GM12878 (cell line): ENCODE data around the gene GIT1. TPM values are rescaled to one million over a fixed set of nuclear protein-coding genes. Genes with fewer than 3 reads are reported as not detected.

Source experiments
- ATAC-seq: fragments of 200-7000 bp; cut with Tn5 transposase; 3 replicates; pipeline ENCODE4 v1.9.1; 2020; ENCODE audit warnings: mild to moderate bottlenecking, moderate library complexity
- BruUV-seq: library from RNA; stranded (reverse); fragments of 400-500 nt; replicated peaks from 2 replicates; lab custom pipeline; 2021; lab: Mats Ljungman, UMichigan
- CTCF ChIA-PET: fragments of 300-600 bp; sonication (Branson Sonifier 250); formaldehyde crosslinking; extraction: SDS; loops from one replicate; lab custom pipeline; 2021; ENCODE audit warnings: inconsistent platforms; lab: Yijun Ruan, JAX
- POLR2A ChIA-PET: fragments of 350-600 bp; formaldehyde crosslinking; extraction: SDS; loops from one replicate; lab custom pipeline; 2021; ENCODE audit warnings: inconsistent platforms; lab: Charles Lee
- RAD21 ChIA-PET: fragments of 300-600 bp; sonication (Branson Sonifier 250); formaldehyde crosslinking; loops from one replicate; lab custom pipeline; 2023; ENCODE audit warnings: antibody characterized with exemption; ENCODE audit not compliant: unreplicated experiment; lab: Charles Lee
- SMC1A ChIA-PET: fragments of 300-600 bp; sonication (Branson Sonifier 250); formaldehyde crosslinking; loops from one replicate; lab custom pipeline; 2023; ENCODE audit not compliant: unreplicated experiment, uncharacterized antibody; lab: Charles Lee
- DNase-seq: peaks from one replicate; pipeline ENCODE4 v3.0.0-alpha.2; 2011; ENCODE audit warnings: low read depth, low spot score
- FAIRE-seq: peaks from 3 replicates; lab custom pipeline; 2011; peaks lifted over from hg19 to GRCh38; lab: Jason Lieb, UNC
- H2AFZ ChIP-seq: 2 replicates; pipeline ENCODE4 v1.6.0; 2011; ENCODE audit warnings: low read depth, low read length, control low read depth; ENCODE audit not compliant: control insufficient read depth
- H3K27ac ChIP-seq: 2 replicates; pipeline ENCODE4 v1.5.1; 2011; ENCODE audit warnings: control low read depth; ENCODE audit not compliant: control insufficient read depth, insufficient read depth
- H3K27me3 ChIP-seq, 2 experiments: replicated peaks in 1 of 2; 2 replicates each; pipeline versions ENCODE4 v1.6.0 to v1.6.1; 2011; ENCODE audit warnings: low read length in 1 of 2; ENCODE audit not compliant: control insufficient read depth in 2 of 2, insufficient read depth in 2 of 2
- H3K36me3 ChIP-seq, 2 experiments: 2 replicates each; pipeline ENCODE4 v1.5.1; 2011; ENCODE audit warnings: low read length in 1 of 2; ENCODE audit not compliant: control insufficient read depth in 2 of 2, insufficient read depth in 2 of 2
- H3K4me1 ChIP-seq: 2 replicates; pipeline ENCODE4 v1.6.1; 2011; ENCODE audit warnings: mild to moderate bottlenecking, low read length, moderate library complexity, mixed read lengths; ENCODE audit not compliant: control insufficient read depth, insufficient read depth
- H3K4me2 ChIP-seq: 2 replicates; pipeline ENCODE4 v1.6.0; 2011; ENCODE audit warnings: control low read depth; ENCODE audit not compliant: control insufficient read depth, insufficient read depth
- H3K4me3 ChIP-seq: fragments of 200-600 bp; sonication (generic); 2 replicates; pipeline ENCODE4 v1.5.1; 2016
- H3K79me2 ChIP-seq: 2 replicates; pipeline ENCODE4 v1.6.0; 2011; ENCODE audit warnings: low read length; ENCODE audit not compliant: control insufficient read depth, insufficient read depth
- H3K9ac ChIP-seq: 2 replicates; pipeline ENCODE4 v1.8.0; 2011; ENCODE audit warnings: low read length, control low read depth, mixed read lengths; ENCODE audit not compliant: control insufficient read depth, insufficient read depth
- H3K9me3 ChIP-seq: replicated peaks from 3 replicates; pipeline ENCODE4 v1.5.1; 2011; ENCODE audit warnings: mild to moderate bottlenecking, low read length; ENCODE audit not compliant: control insufficient read depth, insufficient read depth
- H4K20me1 ChIP-seq: 2 replicates; pipeline ENCODE4 v1.6.0; 2011; ENCODE audit not compliant: control insufficient read depth, insufficient read depth
- BCL11A ChIP-seq: IDR thresholded peaks from 2 replicates; pipeline ENCODE4 v1.6.1; 2011; ENCODE audit warnings: low read depth, low read length
- BCLAF1 ChIP-seq: fragments of 450-650 bp; IDR thresholded peaks from 2 replicates; pipeline ENCODE4 v1.6.1; 2017; ENCODE audit warnings: antibody characterized with exemption, mild to moderate bottlenecking, moderate library complexity
- CBFB ChIP-seq: IDR thresholded peaks from 2 replicates; pipeline ENCODE4 v1.6.1; 2016; ENCODE audit warnings: antibody characterized with exemption, low read depth
- CHD4 ChIP-seq: fragments of 200-600 bp; sonication (generic); IDR thresholded peaks from 2 replicates; pipeline ENCODE4 v1.6.1; 2016; ENCODE audit warnings: mild to moderate bottlenecking
- EED ChIP-seq: sonication (generic); IDR thresholded peaks from 2 replicates; pipeline ENCODE4 v1.6.1; 2016; ENCODE audit warnings: antibody characterized with exemption, low read depth
- ELK1 ChIP-seq: IDR thresholded peaks from 2 replicates; pipeline ENCODE4 v1.6.1; 2012; ENCODE audit warnings: low read depth, low read length, improper control_type of control experiment
- IRF5 ChIP-seq: fragments of 450-650 bp; IDR thresholded peaks from 2 replicates; pipeline ENCODE4 v1.6.1; 2017; ENCODE audit warnings: borderline replicate concordance
- MTA2 ChIP-seq: fragments of 450-650 bp; IDR thresholded peaks from 2 replicates; pipeline ENCODE4 v1.6.1; 2016; ENCODE audit warnings: low read depth, mild to moderate bottlenecking, moderate library complexity
- NFYB ChIP-seq: IDR thresholded peaks from 2 replicates; pipeline ENCODE4 v1.6.1; 2011; ENCODE audit warnings: low read depth, mild to moderate bottlenecking, low read length, improper control_type of control experiment, moderate library complexity; ENCODE audit not compliant: insufficient read depth
- POU2F2 ChIP-seq: IDR thresholded peaks from 3 replicates; pipeline ENCODE4 v1.6.1; 2011; ENCODE audit warnings: low read depth, mild to moderate bottlenecking, low read length, borderline replicate concordance
- RELA ChIP-seq: fragments of 450-650 bp; IDR thresholded peaks from 2 replicates; pipeline ENCODE4 v1.8.0; 2014; ENCODE audit warnings: borderline replicate concordance; ENCODE audit not compliant: partially characterized antibody
- RUNX3 ChIP-seq: IDR thresholded peaks from 2 replicates; pipeline ENCODE4 v1.6.1; 2012; ENCODE audit warnings: low read length, inconsistent platforms
- SPI1 ChIP-seq: IDR thresholded peaks from 2 replicates; pipeline ENCODE4 v1.6.1; 2011; ENCODE audit warnings: low read depth, mild to moderate bottlenecking, low read length, moderate library complexity, borderline replicate concordance; ENCODE audit not compliant: insufficient read depth
- STAT1 ChIP-seq: fragments of 450-650 bp; conservative IDR thresholded peaks from 2 replicates; pipeline ENCODE4 v1.6.1; 2014; ENCODE audit warnings: antibody characterized with exemption, mild to moderate bottlenecking
- TARDBP ChIP-seq: IDR thresholded peaks from 2 replicates; pipeline ENCODE4 v1.6.1; 2016; ENCODE audit warnings: borderline replicate concordance
- ZBTB33 ChIP-seq: fragments of 450-650 bp; IDR thresholded peaks from 2 replicates; pipeline ENCODE4 v1.6.1; 2017; ENCODE audit warnings: mild to moderate bottlenecking
- WGBS: methylation state at CpG from one replicate; pipeline ENCODE4 v1.1.6; 2016; ENCODE audit warnings: low lambda C conversion rate; ENCODE audit not compliant: insufficient replicate concordance, insufficient coverage; ENCODE audit errors: missing lambda C conversion rate; 5-methylcytosine and 5-hydroxymethylcytosine counted together
- in situ Hi-C: fragments of 300-500 bp; cut with MboI; formaldehyde crosslinking; loops from 9 replicates; pipeline ENCODE4 v1.14.3; 2018; ENCODE audit warnings: mixed read lengths
- intact Hi-C: fragments of 100-400 bp; cut with micrococcal nuclease; formaldehyde crosslinking; loops from one replicate; pipeline ENCODE4 v1.14.2; 2022; ENCODE audit not compliant: unreplicated experiment
- polyA plus RNA-seq, 11 experiments: library from polyadenylated mRNA; depleted of rRNA in 4 of 11; unstranded in 6 of 11; stranded (reverse) in 5 of 11; fragments of >200 nt; fragmentation: Nextera tagmentation in 4 of 11; fragmentation: Illumina TruSeq in 1 of 11; extraction: Ambion mirVana in 4 of 11; extraction: Trizol in 1 of 11; gene quantifications; 1 replicate in 1 of 11; 2 replicates in 10 of 11; pipeline versions ENCODE4 v1.2.1 to v1.2.3, GENCODE V29; 2011 to 2016; ENCODE audit warnings: inconsistent platforms in 2 of 11, missing spikeins in 2 of 11, low read depth in 1 of 11
- total RNA-seq, 4 experiments: library from RNA; depleted of rRNA in 3 of 4; stranded (reverse); fragments of >200 nt in 3 of 4; fragmentation: Illumina TruSeq in 1 of 4; extraction: Trizol in 1 of 4; gene quantifications; 2 replicates each; pipeline versions ENCODE4 v1.2.1 to v1.2.3, GENCODE V29; 2013 to 2021

Gene GIT1
- total and polyA plus RNA-seq, 10 of the 15 experiments (the other 5 are each of a cell fraction or from before 2014, with no cell fraction given), result 0.24 to 45.3 (median 20.9) TPM

GRCh38 chr17:29628644-29629043, 39.2 kb upstream of the GIT1 start:
- no peak overlapping the region for H3K27ac ChIP-seq
- H3K9ac ChIP-seq, result no peak overlapping the region
- WGBS, result 85% methylated on average over 2 of the region's 2 CpGs
- H3K4me1 ChIP-seq, result no peaks in the 10 kb centered on the region
- H3K36me3 ChIP-seq, result peaks cover 23 to 24% of the 10 kb centered on the region in 2 experiments
- ChIA-PET POLR2A (no interaction called here), SMC1A (interaction anchor here (0.7 kb wide), 1 partner anchor 70 kb away, joined by 3 read pairs; no protein-coding TSS in a partner anchor), RAD21 (no interaction called here), CTCF (interaction anchor here (1.0 to 4.5 kb wide), 3 partner anchors 10 to 178 kb away, joined by 3 to 33 read pairs (median 4); no protein-coding TSS in a partner anchor)
- in situ Hi-C loops (no loop called here), intact Hi-C loops (no loop called here)
- no TSS peak for BruUV-seq
- no peak for ATAC-seq
- no peak for FAIRE-seq
- no peaks in the 10 kb centered on the region for H3K79me2 ChIP-seq
- H3K4me3 ChIP-seq, result no peak overlapping the region
- H4K20me1 ChIP-seq, result 0 out of 2 replicates have a peak, but pooled peaks cover 1% of the 10 kb centered on the region
- no peak for DNase-seq
- TF ChIP-seq SPI1, result no peak
- no peak for TF ChIP-seq IRF5
- TF ChIP-seq RELA, result no peak
- TF ChIP-seq BCL11A, result no peak
- TF ChIP-seq EED, result no peak
- no peak for TF ChIP-seq MTA2
- no peak for TF ChIP-seq CBFB
- TF ChIP-seq TARDBP, result no peak
- no peak for TF ChIP-seq ZBTB33
- TF ChIP-seq BCLAF1, result no peak
- no peak for TF ChIP-seq ELK1
- no peak for TF ChIP-seq RUNX3
- no peak for TF ChIP-seq STAT1
- TF ChIP-seq POU2F2, result no peak
- no peak for TF ChIP-seq NFYB
- no peak for TF ChIP-seq CHD4
- no peaks in the 10 kb centered on the region for H3K9me3 ChIP-seq
- H2AFZ ChIP-seq, result no peak overlapping the region
- H3K27me3 ChIP-seq, result no peaks in the 10 kb centered on the region
- no peak overlapping the region for H3K4me2 ChIP-seq
